K562 (cell line): Measurements from ENCODE around the gene HOXA4. TPM values are rescaled to one million over a fixed set of nuclear protein-coding genes. Genes with fewer than 3 reads are reported as not detected.

Experiments
- ATAC-seq: fragments of 200-7000 bp; cut with Tn5 transposase; 3 replicates; pipeline ENCODE4 v1.9.1; 2020; ENCODE audit warnings: moderate library complexity
- BruUV-seq: library from RNA; stranded (reverse); fragments of 400-500 nt; replicated peaks from 2 replicates; lab custom pipeline; 2021; lab: Mats Ljungman, UMichigan
- CTCF ChIA-PET: fragments of 300-600 bp; formaldehyde crosslinking; extraction: SDS; loops from one replicate; lab custom pipeline; 2021; ENCODE audit warnings: low intra/inter-chr PET ratio; lab: Yijun Ruan, JAX
- POLR2A ChIA-PET: fragments of 300-600, 350-650 bp; sonication (Branson Sonifier 250); formaldehyde crosslinking; extraction: SDS; loops from one replicate; lab custom pipeline; 2021; ENCODE audit warnings: antibody characterized with exemption, inconsistent platforms; lab: Yijun Ruan, JAX
- DNase-seq, 4 experiments: peaks; one replicate each; pipeline versions ENCODE4 v3.0.0 to v3.0.0-alpha.2; 2011 to 2018; ENCODE audit warnings: low spot score in 3 of 4, mixed read lengths in 3 of 4; ENCODE audit errors: extremely low read depth in 1 of 4
- FAIRE-seq: peaks from 2 replicates; lab custom pipeline; 2011; peaks lifted over from hg19 to GRCh38; lab: Jason Lieb, UNC
- H2AFZ ChIP-seq: 2 replicates; pipeline ENCODE4 v1.6.0; 2011; ENCODE audit warnings: low read depth, low read length, control low read depth, inconsistent platforms
- H3K27ac ChIP-seq: fragments of 200-600 bp; 3 replicates; pipeline ENCODE4 v1.8.0; 2011; ENCODE audit warnings: low read depth, mild to moderate bottlenecking, control low read depth, inconsistent platforms, low read length, moderate library complexity, mixed read lengths; ENCODE audit errors: extremely low read depth
- H3K27me3 ChIP-seq, 2 experiments: fragments of 300-600 bp in 1 of 2; 2 replicates in 1 of 2; 3 replicates in 1 of 2; pipeline versions ENCODE4 v1.6.0 to v1.8.0; 2011; ENCODE audit warnings: inconsistent platforms in 2 of 2, low read length in 2 of 2, mild to moderate bottlenecking in 1 of 2, mixed read lengths in 1 of 2, moderate library complexity in 1 of 2; ENCODE audit not compliant: control insufficient read depth in 2 of 2, insufficient read depth in 2 of 2
- H3K36me3 ChIP-seq: fragments of 300-600 bp; 3 replicates; pipeline ENCODE4 v1.8.0; 2011; ENCODE audit warnings: mild to moderate bottlenecking, low read length, inconsistent platforms; ENCODE audit not compliant: control insufficient read depth, insufficient read depth
- H3K4me1 ChIP-seq, 2 experiments: fragments of 200-600 bp in 1 of 2; replicated peaks in 1 of 2; 2 replicates in 1 of 2; 3 replicates in 1 of 2; pipeline versions ENCODE4 v1.5.1 to v1.8.0; 2011; ENCODE audit warnings: inconsistent platforms in 2 of 2, low read length in 2 of 2, mild to moderate bottlenecking in 1 of 2, mixed read lengths in 1 of 2, moderate library complexity in 1 of 2; ENCODE audit not compliant: control insufficient read depth in 2 of 2, insufficient read depth in 2 of 2
- H3K4me2 ChIP-seq: 2 replicates; pipeline ENCODE4 v1.6.1; 2011; ENCODE audit warnings: low read length, control low read depth, inconsistent platforms, mixed read lengths; ENCODE audit not compliant: insufficient read depth
- H3K4me3 ChIP-seq: fragments of 200-600 bp; sonication (generic), shearing (Covaris generic); 2 replicates; pipeline ENCODE4 v1.5.1; 2016; ENCODE audit warnings: control low read depth, inconsistent platforms
- H3K79me2 ChIP-seq: fragments of 200-600 bp; 3 replicates; pipeline ENCODE4 v1.8.0; 2011; ENCODE audit warnings: low read length, inconsistent platforms; ENCODE audit not compliant: control insufficient read depth, insufficient read depth
- H3K9ac ChIP-seq, 2 experiments: 2 replicates each; pipeline versions ENCODE4 v1.6.0 to v1.6.1; 2011; ENCODE audit warnings: low read depth in 2 of 2, low read length in 2 of 2, control low read depth in 1 of 2, inconsistent platforms in 1 of 2, mild to moderate bottlenecking in 1 of 2, mixed read lengths in 1 of 2; ENCODE audit not compliant: insufficient read depth in 1 of 2
- H3K9me1 ChIP-seq: one replicate; pipeline ENCODE4 v1.6.0; 2011; ENCODE audit warnings: inconsistent platforms, mild to moderate bottlenecking, low read length, moderate library complexity; ENCODE audit not compliant: control insufficient read depth, insufficient read depth
- H3K9me3 ChIP-seq: replicated peaks from 2 replicates; pipeline ENCODE4 v1.5.1; 2011; ENCODE audit warnings: low read depth, low read length, inconsistent platforms; ENCODE audit not compliant: control insufficient read depth, insufficient read depth
- H4K20me1 ChIP-seq: replicated peaks from 2 replicates; pipeline ENCODE4 v1.6.1; 2011; ENCODE audit warnings: low read length, inconsistent platforms, mixed read lengths; ENCODE audit not compliant: control insufficient read depth, insufficient read depth
- ETV5 ChIP-seq: sonication (generic); formaldehyde crosslinking; IDR thresholded peaks from 2 replicates; pipeline ENCODE4 v1.4.0; 2020; ENCODE audit warnings: low read depth, mild to moderate bottlenecking, missing genetic modification reagents
- HNRNPLL ChIP-seq: fragments of 200-400 bp; formaldehyde crosslinking; IDR thresholded peaks from 2 replicates; pipeline ENCODE4 v1.6.1; 2017; ENCODE audit warnings: low read length, low read depth, mild to moderate bottlenecking; ENCODE audit not compliant: poor library complexity, severe bottlenecking
- IFI16 ChIP-seq: fragments of 250-450 bp; sonication (Bioruptor Pico); IDR thresholded peaks from 2 replicates; pipeline ENCODE4 v2.1.2; 2022; ENCODE audit warnings: mild to moderate bottlenecking, inconsistent platforms
- MAFF ChIP-seq: IDR thresholded peaks from 2 replicates; pipeline ENCODE4 v1.6.1; 2012; ENCODE audit warnings: low read length, improper control_type of control experiment
- PHF21A ChIP-seq: fragments of 450-650 bp; IDR thresholded peaks from 2 replicates; pipeline ENCODE4 v1.6.1; 2017; ENCODE audit warnings: low read depth, borderline replicate concordance
- SRSF7 ChIP-seq: fragments of 200-400 bp; formaldehyde crosslinking; optimal IDR thresholded peaks from 2 replicates; pipeline ENCODE3; 2017; ENCODE audit warnings: mild to moderate bottlenecking, low read depth, low read length
- TCF3 ChIP-seq: sonication (generic); formaldehyde crosslinking; IDR thresholded peaks from 2 replicates; pipeline ENCODE4 v1.4.0; 2020; ENCODE audit warnings: mild to moderate bottlenecking, missing genetic modification reagents
- TCFL5 ChIP-seq: fragments of 250-450 bp; sonication (Bioruptor Pico); conservative IDR thresholded peaks from 2 replicates; pipeline ENCODE4 v1.6.1; 2021; ENCODE audit warnings: mild to moderate bottlenecking, moderate library complexity, matching md5 sums
- YY1 ChIP-seq, 3 experiments: IDR thresholded peaks; 2 replicates each; pipeline ENCODE4 v1.6.1; 2011; ENCODE audit warnings: low read length in 2 of 3, mild to moderate bottlenecking in 2 of 3, moderate library complexity in 2 of 3, borderline replicate concordance in 1 of 3, control low read depth in 1 of 3, low read depth in 1 of 3; ENCODE audit not compliant: insufficient read depth in 3 of 3, insufficient replicate concordance in 2 of 3, control insufficient read depth in 1 of 3, insufficient read length in 1 of 3; ENCODE audit errors: extremely low read depth in 1 of 3
- ZSCAN29 ChIP-seq: fragments of 450-650 bp; IDR thresholded peaks from 2 replicates; pipeline ENCODE4 v1.6.1; 2017
- WGBS: fragments of 100-300 bp; shearing (Covaris generic); methylation state at CpG from one replicate; pipeline ENCODE4 v1.1.6; 2016; ENCODE audit warnings: low coverage, mixed read lengths; ENCODE audit not compliant: insufficient coverage; ENCODE audit errors: missing lambda C conversion rate; 5-methylcytosine and 5-hydroxymethylcytosine counted together
- in situ Hi-C: fragments of 300-500 bp; cut with MboI; formaldehyde crosslinking; loops from 4 replicates; pipeline ENCODE4 v1.15.0; 2018; ENCODE audit warnings: inconsistent platforms, mixed read lengths
- intact Hi-C: fragments of 100-400 bp; cut with micrococcal nuclease; formaldehyde crosslinking; loops from 2 replicates; pipeline ENCODE4 v1.14.2; 2022
- polyA plus RNA-seq, 8 experiments: library from polyadenylated mRNA; depleted of rRNA in 4 of 8; stranded (reverse) in 5 of 8; unstranded in 3 of 8; fragments of >200 nt; fragmentation: Nextera tagmentation in 2 of 8; fragmentation: Illumina TruSeq in 1 of 8; extraction: Ambion mirVana in 2 of 8; extraction: Trizol in 1 of 8; gene quantifications; 2 replicates each; pipeline versions ENCODE4 v1.2.1 to v1.2.3, GENCODE V29; 2011 to 2014; ENCODE audit warnings: inconsistent platforms in 1 of 8, missing spikeins in 1 of 8
- total RNA-seq, 7 experiments: library from RNA; depleted of rRNA in 6 of 7; stranded (reverse); fragments of >200 nt in 6 of 7; fragmentation: Illumina TruSeq in 2 of 7; extraction: Trizol in 2 of 7; gene quantifications; 2 replicates each; pipeline versions ENCODE4 v1.2.1 to v1.2.3, GENCODE V29; 2011 to 2021; ENCODE audit warnings: low replicate concordance in 1 of 7
- TF ChIP-seq, protein P1 (sequence below): fragments of 450-650 bp; conservative IDR thresholded peaks from 2 replicates; pipeline ENCODE4 v1.6.1; 2016; ENCODE audit warnings: missing genetic modification characterization, low read depth, mild to moderate bottlenecking, control low read depth, missing compliant biosample characterization
- TF ChIP-seq, protein P2 (sequence below): sonication (generic); formaldehyde crosslinking; IDR thresholded peaks from 2 replicates; pipeline ENCODE4 v1.8.0; 2022; ENCODE audit warnings: mild to moderate bottlenecking, missing genetic modification reagents, borderline replicate concordance
- TF ChIP-seq, protein P3 (sequence below): fragments of 250-450 bp; sonication (Bioruptor Pico); IDR thresholded peaks from 2 replicates; pipeline ENCODE4 v1.4.0; 2020; ENCODE audit warnings: mild to moderate bottlenecking, moderate library complexity, borderline replicate concordance

The HOXA4 gene
- total and polyA plus RNA-seq, 9 of the 15 experiments (the other 6 are each of a cell fraction or from before 2014, with no cell fraction given) = not detected

DNA sequence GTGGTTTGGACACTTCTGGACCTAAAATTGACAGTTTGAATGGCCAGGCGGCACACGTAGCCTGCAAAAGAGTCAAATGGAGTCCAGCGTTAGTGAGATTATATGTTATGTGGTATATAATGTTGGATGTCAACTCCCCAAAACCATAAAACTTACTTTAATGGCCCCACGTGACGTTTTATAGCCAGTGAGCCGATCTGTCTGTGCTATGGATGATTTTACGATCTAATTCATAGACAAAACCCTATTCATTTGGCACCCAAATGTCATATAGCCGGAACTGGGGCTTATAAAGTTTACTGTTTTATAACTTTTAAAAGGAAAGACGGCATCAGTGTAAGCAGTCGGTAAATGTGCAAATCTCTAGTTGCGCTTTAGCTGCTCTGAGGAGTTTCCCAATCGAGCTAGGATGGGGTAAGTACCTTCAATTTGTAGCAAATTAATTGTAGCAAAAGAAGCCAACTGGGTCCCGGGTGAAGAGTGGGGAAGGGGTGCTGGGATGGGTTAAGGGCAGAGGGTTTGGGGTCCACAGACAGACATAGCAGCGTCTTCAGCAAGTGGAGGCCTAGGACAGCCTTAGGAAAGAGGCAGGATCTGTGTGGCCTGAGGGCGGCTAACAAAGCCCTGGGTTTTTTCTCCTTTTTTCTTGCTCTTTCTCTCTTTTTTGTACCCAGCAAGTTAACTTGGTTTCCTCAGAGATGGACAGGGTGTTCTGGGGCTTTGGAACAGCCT is 9.7 kb upstream of the HOXA4 start:
- in situ Hi-C loops = loop anchor here (10.0 kb wide), 1 partner anchor 285 kb away; no protein-coding TSS in a partner anchor
- H3K79me2 ChIP-seq = no peaks in the 10 kb centered on the region
- ChIA-PET CTCF (no interaction called here), POLR2A (interaction anchor here (0.6 to 0.8 kb wide), 2 partner anchors 10 to 1987 kb away, joined by 3 to 5 read pairs; no protein-coding TSS in a partner anchor)
- H3K9ac ChIP-seq = no peak overlapping the region
- intact Hi-C loops = no loop called here
- H3K9me1 ChIP-seq = no peaks in the 10 kb centered on the region
- ATAC-seq (no peak), DNase-seq (no peak), FAIRE-seq (no peak)
- H3K9me3 ChIP-seq = no peaks in the 10 kb centered on the region
- no peak overlapping the region for H2AFZ ChIP-seq
- no peak overlapping the region for H3K4me2 ChIP-seq
- 4% methylated on average over 15 of the region's 15 CpGs for WGBS
- no peaks in the 10 kb centered on the region for H3K36me3 ChIP-seq
- no TSS peak for BruUV-seq
- no peak overlapping the region for H3K27ac ChIP-seq
- no peak overlapping the region for H3K4me3 ChIP-seq
- no peaks in the 10 kb centered on the region for H4K20me1 ChIP-seq
- peaks cover 27 to 71% of the 10 kb centered on the region in 2 experiments for H3K27me3 ChIP-seq
- TF ChIP-seq ZSCAN29 (no peak), TCFL5 (CRISPR knock-in tag) (no peak), ETV5 (no peak), PHF21A (no peak), YY1 (IDR thresholded peaks at IDR 0.05; ENCODE audit: borderline replicate concordance in 1 of 3, control insufficient read depth in 1 of 3, extremely low read depth in 1 of 3, insufficient read depth in 3 of 3, insufficient read length in 1 of 3, insufficient replicate concordance in 2 of 3, low read depth in 1 of 3, low read length in 2 of 3) (no peak), HNRNPLL (no peak), TCF3 (CRISPR knock-in tag) (no peak), IFI16 (no peak), MAFF (no peak), SRSF7 (no peak)
- TF ChIP-seq, protein P1, sequence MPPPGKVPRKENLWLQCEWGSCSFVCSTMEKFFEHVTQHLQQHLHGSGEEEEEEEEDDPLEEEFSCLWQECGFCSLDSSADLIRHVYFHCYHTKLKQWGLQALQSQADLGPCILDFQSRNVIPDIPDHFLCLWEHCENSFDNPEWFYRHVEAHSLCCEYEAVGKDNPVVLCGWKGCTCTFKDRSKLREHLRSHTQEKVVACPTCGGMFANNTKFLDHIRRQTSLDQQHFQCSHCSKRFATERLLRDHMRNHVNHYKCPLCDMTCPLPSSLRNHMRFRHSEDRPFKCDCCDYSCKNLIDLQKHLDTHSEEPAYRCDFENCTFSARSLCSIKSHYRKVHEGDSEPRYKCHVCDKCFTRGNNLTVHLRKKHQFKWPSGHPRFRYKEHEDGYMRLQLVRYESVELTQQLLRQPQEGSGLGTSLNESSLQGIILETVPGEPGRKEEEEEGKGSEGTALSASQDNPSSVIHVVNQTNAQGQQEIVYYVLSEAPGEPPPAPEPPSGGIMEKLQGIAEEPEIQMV (tag) = no peak
- TF ChIP-seq, protein P2, sequence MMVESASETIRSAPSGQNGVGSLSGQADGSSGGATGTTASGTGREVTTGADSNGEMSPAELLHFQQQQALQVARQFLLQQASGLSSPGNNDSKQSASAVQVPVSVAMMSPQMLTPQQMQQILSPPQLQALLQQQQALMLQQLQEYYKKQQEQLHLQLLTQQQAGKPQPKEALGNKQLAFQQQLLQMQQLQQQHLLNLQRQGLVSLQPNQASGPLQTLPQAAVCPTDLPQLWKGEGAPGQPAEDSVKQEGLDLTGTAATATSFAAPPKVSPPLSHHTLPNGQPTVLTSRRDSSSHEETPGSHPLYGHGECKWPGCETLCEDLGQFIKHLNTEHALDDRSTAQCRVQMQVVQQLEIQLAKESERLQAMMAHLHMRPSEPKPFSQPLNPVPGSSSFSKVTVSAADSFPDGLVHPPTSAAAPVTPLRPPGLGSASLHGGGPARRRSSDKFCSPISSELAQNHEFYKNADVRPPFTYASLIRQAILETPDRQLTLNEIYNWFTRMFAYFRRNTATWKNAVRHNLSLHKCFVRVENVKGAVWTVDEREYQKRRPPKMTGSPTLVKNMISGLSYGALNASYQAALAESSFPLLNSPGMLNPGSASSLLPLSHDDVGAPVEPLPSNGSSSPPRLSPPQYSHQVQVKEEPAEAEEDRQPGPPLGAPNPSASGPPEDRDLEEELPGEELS = no peak
- TF ChIP-seq, protein P3, sequence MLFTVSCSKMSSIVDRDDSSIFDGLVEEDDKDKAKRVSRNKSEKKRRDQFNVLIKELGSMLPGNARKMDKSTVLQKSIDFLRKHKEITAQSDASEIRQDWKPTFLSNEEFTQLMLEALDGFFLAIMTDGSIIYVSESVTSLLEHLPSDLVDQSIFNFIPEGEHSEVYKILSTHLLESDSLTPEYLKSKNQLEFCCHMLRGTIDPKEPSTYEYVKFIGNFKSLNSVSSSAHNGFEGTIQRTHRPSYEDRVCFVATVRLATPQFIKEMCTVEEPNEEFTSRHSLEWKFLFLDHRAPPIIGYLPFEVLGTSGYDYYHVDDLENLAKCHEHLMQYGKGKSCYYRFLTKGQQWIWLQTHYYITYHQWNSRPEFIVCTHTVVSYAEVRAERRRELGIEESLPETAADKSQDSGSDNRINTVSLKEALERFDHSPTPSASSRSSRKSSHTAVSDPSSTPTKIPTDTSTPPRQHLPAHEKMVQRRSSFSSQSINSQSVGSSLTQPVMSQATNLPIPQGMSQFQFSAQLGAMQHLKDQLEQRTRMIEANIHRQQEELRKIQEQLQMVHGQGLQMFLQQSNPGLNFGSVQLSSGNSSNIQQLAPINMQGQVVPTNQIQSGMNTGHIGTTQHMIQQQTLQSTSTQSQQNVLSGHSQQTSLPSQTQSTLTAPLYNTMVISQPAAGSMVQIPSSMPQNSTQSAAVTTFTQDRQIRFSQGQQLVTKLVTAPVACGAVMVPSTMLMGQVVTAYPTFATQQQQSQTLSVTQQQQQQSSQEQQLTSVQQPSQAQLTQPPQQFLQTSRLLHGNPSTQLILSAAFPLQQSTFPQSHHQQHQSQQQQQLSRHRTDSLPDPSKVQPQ = no peak
- TF ChIP-seq, all 486 proteins: peak for 0
- peaks cover 7 to 15% of the 10 kb centered on the region in 2 experiments; a peak in 3 of 5 replicates for H3K4me1 ChIP-seq
